Measurements from ENCODE around the gene OSTF1. TPM values are rescaled to one million over a fixed set of nuclear protein-coding genes. Genes with fewer than 3 reads are reported as not detected.

The OSTF1 gene
- polyA plus RNA-seq, 1 donor, result 33.3 TPM

GRCh38 chr9:75161116-75161857 is 73.0 kb downstream of the OSTF1 start:
- no peaks in the 10 kb centered on the region for H3K27me3 ChIP-seq (ENCODE audit: control insufficient read depth, insufficient read depth, low read length)
- DNase-seq, result no peak
- 100% methylated on average over 1 of the region's 2 CpGs for WGBS (ENCODE audit: insufficient coverage, low lambda C conversion rate)
- no peaks in the 10 kb centered on the region for H3K36me3 ChIP-seq (ENCODE audit: control insufficient read depth, insufficient read depth, low read length)
- no peaks in the 10 kb centered on the region for H3K4me1 ChIP-seq (ENCODE audit: control insufficient read depth, insufficient read depth, low read length)
- H3K9me3 ChIP-seq (ENCODE audit: control insufficient read depth, low read depth, low read length), result peaks cover 16% of the 10 kb centered on the region
- H3K27ac ChIP-seq (ENCODE audit: low read length), result no peak overlapping the region
- no peak overlapping the region for H3K4me3 ChIP-seq (ENCODE audit: low read length)

DNA sequence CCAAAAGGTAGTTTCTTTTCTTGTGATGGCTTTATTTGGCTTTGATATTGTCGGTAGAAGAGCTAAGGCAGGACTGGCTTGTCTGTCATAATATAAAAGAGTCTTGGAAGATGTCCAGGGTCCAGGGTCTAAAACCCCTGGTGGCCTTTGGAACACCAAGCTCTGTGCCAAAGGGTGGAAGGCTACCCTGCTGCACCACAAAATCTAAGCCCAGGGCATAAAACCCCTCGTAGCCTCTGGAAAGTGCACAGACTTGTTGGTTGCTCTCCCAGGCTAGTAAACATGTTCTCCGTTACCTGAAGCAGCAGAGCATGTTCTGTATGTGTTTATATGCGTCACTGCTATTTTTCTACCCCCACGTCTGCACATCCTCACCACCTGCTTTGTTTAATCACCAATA is 75.5 kb downstream of the OSTF1 start:
- H3K4me1 ChIP-seq (ENCODE audit: control insufficient read depth, insufficient read depth, low read length), result no peaks in the 10 kb centered on the region
- peaks cover 19% of the 10 kb centered on the region for H3K9me3 ChIP-seq (ENCODE audit: control insufficient read depth, low read depth, low read length)
- no peaks in the 10 kb centered on the region for H3K36me3 ChIP-seq (ENCODE audit: control insufficient read depth, insufficient read depth, low read length)
- no peaks in the 10 kb centered on the region for H3K27me3 ChIP-seq (ENCODE audit: control insufficient read depth, insufficient read depth, low read length)
- no peak overlapping the region for H3K4me3 ChIP-seq (ENCODE audit: low read length)
- no CpG with 5 or more reads among the region's 5 CpGs for WGBS (ENCODE audit: insufficient coverage, low lambda C conversion rate)
- no peak for DNase-seq
- H3K27ac ChIP-seq (ENCODE audit: low read length), result no peak overlapping the region

DNA sequence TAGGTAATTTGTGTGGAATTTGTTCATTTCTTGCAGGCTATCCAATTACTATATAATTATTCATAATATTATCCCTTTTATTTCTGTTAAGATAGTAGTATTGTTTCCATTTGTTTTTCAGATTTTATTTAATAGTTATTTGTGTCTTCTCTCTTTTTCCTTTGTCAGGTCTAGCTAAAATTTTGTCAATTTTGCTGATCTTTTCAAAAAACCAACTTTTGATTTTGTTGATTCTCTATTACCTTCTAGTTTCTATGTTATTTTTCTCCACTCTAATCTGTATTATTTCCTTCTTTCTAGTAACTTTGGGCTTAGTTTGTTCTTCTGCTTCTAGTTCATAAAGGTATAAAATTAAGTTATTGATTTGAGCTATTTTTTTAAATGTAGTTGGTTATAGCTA is 76.3 kb downstream of the OSTF1 start:
- Histone ChIP-seq H3K27me3 (ENCODE audit: control insufficient read depth, insufficient read depth, low read length) (no peaks in the 10 kb centered on the region), H3K36me3 (ENCODE audit: control insufficient read depth, insufficient read depth, low read length) (no peaks in the 10 kb centered on the region), H3K4me3 (ENCODE audit: low read length) (no peak overlapping the region), H3K27ac (ENCODE audit: low read length) (no peak overlapping the region), H3K9me3 (ENCODE audit: control insufficient read depth, low read depth, low read length) (peaks cover 19% of the 10 kb centered on the region), H3K4me1 (ENCODE audit: control insufficient read depth, insufficient read depth, low read length) (no peaks in the 10 kb centered on the region)
- DNase-seq, result no peak

DNA sequence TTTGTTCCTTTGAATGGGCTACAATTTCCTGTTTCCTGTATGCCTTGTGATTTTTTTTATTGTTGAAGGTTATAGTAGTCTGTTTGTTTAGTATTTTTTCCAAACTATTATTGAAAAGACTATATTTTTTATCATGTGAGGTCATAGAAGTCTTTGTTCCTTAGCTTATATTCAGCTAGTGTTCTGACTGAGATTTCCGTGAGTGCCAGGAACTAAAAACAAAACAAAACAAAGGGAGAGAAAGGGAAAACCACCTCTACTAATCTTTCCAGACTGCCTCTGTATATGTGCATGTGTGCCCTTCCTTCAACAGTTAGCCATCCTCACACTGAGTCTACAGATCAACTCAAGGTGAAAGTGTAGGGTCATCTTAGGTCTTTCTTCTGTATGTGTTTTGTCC is 79.0 kb downstream of the OSTF1 start:
- Histone ChIP-seq H3K4me3 (ENCODE audit: low read length) (no peak overlapping the region), H3K27me3 (ENCODE audit: control insufficient read depth, insufficient read depth, low read length) (no peaks in the 10 kb centered on the region), H3K9me3 (ENCODE audit: control insufficient read depth, low read depth, low read length) (peaks cover 19% of the 10 kb centered on the region), H3K4me1 (ENCODE audit: control insufficient read depth, insufficient read depth, low read length) (no peaks in the 10 kb centered on the region), H3K27ac (ENCODE audit: low read length) (no peak overlapping the region), H3K36me3 (ENCODE audit: control insufficient read depth, insufficient read depth, low read length) (no peaks in the 10 kb centered on the region)
- DNase-seq, result no peak
- WGBS (ENCODE audit: insufficient coverage, low lambda C conversion rate), result 100% methylated on average over 1 of the region's 1 CpG

- Histone ChIP-seq H3K27me3 (ENCODE audit: control insufficient read depth, insufficient read depth, low read length) (no peaks in the 10 kb centered on the region), H3K4me3 (ENCODE audit: low read length) (no peak overlapping the region), H3K4me1 (ENCODE audit: control insufficient read depth, insufficient read depth, low read length) (no peaks in the 10 kb centered on the region), H3K27ac (ENCODE audit: low read length) (no peak overlapping the region), H3K36me3 (ENCODE audit: control insufficient read depth, insufficient read depth, low read length) (no peaks in the 10 kb centered on the region), H3K9me3 (ENCODE audit: control insufficient read depth, low read depth, low read length) (peaks cover 9% of the 10 kb centered on the region)
- WGBS (ENCODE audit: insufficient coverage, low lambda C conversion rate), result 86% methylated on average over 1 of the region's 2 CpGs
- no peak for DNase-seq
Measured at GRCh38 chr9:75168270-75169178, 80.2 kb downstream of the OSTF1 start.

GRCh38 chr9:75169623-75170022 is 81.3 kb downstream of the OSTF1 start:
- H3K36me3 ChIP-seq (ENCODE audit: control insufficient read depth, insufficient read depth, low read length), result no peaks in the 10 kb centered on the region
- H3K9me3 ChIP-seq (ENCODE audit: control insufficient read depth, low read depth, low read length), result peaks cover 7% of the 10 kb centered on the region
- no peak for DNase-seq
- H3K27ac ChIP-seq (ENCODE audit: low read length), result no peak overlapping the region
- WGBS (ENCODE audit: insufficient coverage, low lambda C conversion rate), result no CpG with 5 or more reads among the region's 4 CpGs
- H3K4me1 ChIP-seq (ENCODE audit: control insufficient read depth, insufficient read depth, low read length), result no peaks in the 10 kb centered on the region
- H3K4me3 ChIP-seq (ENCODE audit: low read length), result no peak overlapping the region
- no peaks in the 10 kb centered on the region for H3K27me3 ChIP-seq (ENCODE audit: control insufficient read depth, insufficient read depth, low read length)

DNA sequence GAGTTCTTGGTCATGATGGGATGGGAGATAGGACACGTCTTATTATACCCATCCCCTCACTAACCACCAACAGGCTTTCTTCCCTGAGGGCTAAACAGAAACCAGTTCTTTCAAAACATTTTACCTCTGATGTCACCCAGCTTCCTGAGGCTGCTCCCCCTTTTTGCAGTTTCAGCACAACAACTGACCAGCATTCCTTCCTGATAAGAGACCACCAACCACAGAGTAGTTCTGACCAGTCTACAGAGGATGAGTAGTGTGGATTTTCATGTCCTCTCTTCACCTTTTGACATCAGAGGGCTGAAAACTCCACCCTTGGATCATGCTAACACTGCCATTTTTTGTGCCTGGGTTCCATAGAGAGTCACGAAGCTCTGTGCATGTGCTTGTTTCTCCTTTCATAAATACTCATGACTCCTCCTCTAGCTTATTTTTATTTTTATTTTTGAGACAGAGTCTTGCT is 82.6 kb downstream of the OSTF1 start:
- H3K4me3 ChIP-seq (ENCODE audit: low read length), result no peak overlapping the region
- no peaks in the 10 kb centered on the region for H3K27me3 ChIP-seq (ENCODE audit: control insufficient read depth, insufficient read depth, low read length)
- no CpG with 5 or more reads among the region's 2 CpGs for WGBS (ENCODE audit: insufficient coverage, low lambda C conversion rate)
- H3K27ac ChIP-seq (ENCODE audit: low read length), result no peak overlapping the region
- DNase-seq, result no peak
- no peaks in the 10 kb centered on the region for H3K4me1 ChIP-seq (ENCODE audit: control insufficient read depth, insufficient read depth, low read length)
- peaks cover 4% of the 10 kb centered on the region for H3K9me3 ChIP-seq (ENCODE audit: control insufficient read depth, low read depth, low read length)
- H3K36me3 ChIP-seq (ENCODE audit: control insufficient read depth, insufficient read depth, low read length), result no peaks in the 10 kb centered on the region

DNA sequence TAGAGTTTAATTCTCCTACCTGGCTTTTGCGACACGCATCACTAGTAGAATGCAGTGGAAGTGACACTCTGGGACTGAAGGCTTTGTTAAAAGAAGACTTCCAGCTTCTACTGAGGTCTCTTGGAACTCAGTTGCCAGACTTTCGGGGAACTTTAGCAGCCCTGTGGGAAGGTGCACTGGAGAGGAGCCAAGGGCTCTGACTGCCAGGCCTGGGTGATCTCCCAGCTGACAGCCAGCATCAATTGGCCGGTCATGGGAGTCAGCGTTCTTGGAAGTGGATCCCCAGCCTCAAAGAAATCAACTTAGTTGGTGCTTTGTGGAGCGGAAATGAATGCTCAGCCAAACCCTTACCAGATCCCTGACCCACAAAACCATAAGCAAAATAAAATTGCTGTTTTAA is 87.1 kb downstream of the OSTF1 start:
- Histone ChIP-seq H3K4me1 (ENCODE audit: control insufficient read depth, insufficient read depth, low read length) (no peaks in the 10 kb centered on the region), H3K27ac (ENCODE audit: low read length) (no peak overlapping the region), H3K27me3 (ENCODE audit: control insufficient read depth, insufficient read depth, low read length) (no peaks in the 10 kb centered on the region), H3K9me3 (ENCODE audit: control insufficient read depth, low read depth, low read length) (no peaks in the 10 kb centered on the region), H3K4me3 (ENCODE audit: low read length) (no peak overlapping the region), H3K36me3 (ENCODE audit: control insufficient read depth, insufficient read depth, low read length) (no peaks in the 10 kb centered on the region)
- DNase-seq, result no peak
- WGBS (ENCODE audit: insufficient coverage, low lambda C conversion rate), result no CpG with 5 or more reads among the region's 6 CpGs

- no peaks in the 10 kb centered on the region for H3K36me3 ChIP-seq (ENCODE audit: control insufficient read depth, insufficient read depth, low read length)
- DNase-seq, result no peak
- no peak overlapping the region for H3K4me3 ChIP-seq (ENCODE audit: low read length)
- no peak overlapping the region for H3K27ac ChIP-seq (ENCODE audit: low read length)
- no peaks in the 10 kb centered on the region for H3K4me1 ChIP-seq (ENCODE audit: control insufficient read depth, insufficient read depth, low read length)
- no peaks in the 10 kb centered on the region for H3K27me3 ChIP-seq (ENCODE audit: control insufficient read depth, insufficient read depth, low read length)
- no peaks in the 10 kb centered on the region for H3K9me3 ChIP-seq (ENCODE audit: control insufficient read depth, low read depth, low read length)
Measured at GRCh38 chr9:75176037-75176436, 87.7 kb downstream of the OSTF1 start.

GRCh38 chr9:75181750-75182149 is 93.4 kb downstream of the OSTF1 start:
- Histone ChIP-seq H3K4me3 (ENCODE audit: low read length) (no peak overlapping the region), H3K9me3 (ENCODE audit: control insufficient read depth, low read depth, low read length) (no peaks in the 10 kb centered on the region), H3K27me3 (ENCODE audit: control insufficient read depth, insufficient read depth, low read length) (no peaks in the 10 kb centered on the region), H3K27ac (ENCODE audit: low read length) (no peak overlapping the region), H3K36me3 (ENCODE audit: control insufficient read depth, insufficient read depth, low read length) (no peaks in the 10 kb centered on the region), H3K4me1 (ENCODE audit: control insufficient read depth, insufficient read depth, low read length) (no peaks in the 10 kb centered on the region)
- WGBS (ENCODE audit: insufficient coverage, low lambda C conversion rate), result no CpG with 5 or more reads among the region's 1 CpG
- no peak for DNase-seq
